NCI-H748 (cell line): ENCODE data around the gene SLC37A3.
A peak's percentile ranks its signal among the peaks of the same experiment; 100 is the strongest.
"Not testable (repeated sequence)": the region's sequence is repeated elsewhere in the genome, so short reads cannot be mapped to it uniquely, and the experiment has no call there.

ENCODE experiments used
- DNase-seq: peaks from one replicate; lab custom pipeline; 2025; ENCODE audit not compliant: unreplicated experiment; lab: John Stamatoyannopoulos, UW

The SLC37A3 gene

DNA sequence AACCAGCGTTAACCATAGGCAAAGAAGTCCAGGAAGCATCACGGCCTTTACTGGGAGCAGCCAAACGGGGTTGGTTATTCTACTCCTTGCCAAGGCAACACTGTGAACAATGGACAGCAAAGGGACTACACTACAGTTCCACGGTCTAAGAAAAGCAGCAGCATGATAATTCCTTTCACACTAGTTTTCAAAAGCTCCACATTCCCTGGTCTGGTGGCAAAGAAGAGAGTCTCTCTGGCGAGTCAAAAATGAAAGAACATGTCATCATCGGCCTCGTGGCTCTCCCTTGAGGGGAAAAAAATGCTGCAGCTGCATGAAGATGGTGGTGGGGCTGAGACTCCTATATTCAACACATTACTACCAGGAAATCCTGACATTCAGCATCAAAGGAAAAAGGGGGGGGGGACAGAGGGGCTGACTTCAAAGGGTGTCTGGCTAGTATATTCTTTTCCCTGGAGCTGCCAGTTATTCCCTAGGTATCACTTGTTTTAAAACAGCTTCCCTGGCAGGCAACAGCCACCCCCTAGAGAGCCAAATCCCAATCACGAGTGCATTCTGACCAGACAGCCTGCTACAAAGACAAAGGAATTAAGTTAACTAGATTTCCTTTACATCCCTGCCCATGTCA, 49.1 kb downstream of the SLC37A3 start:
- no peak for DNase-seq

DNA sequence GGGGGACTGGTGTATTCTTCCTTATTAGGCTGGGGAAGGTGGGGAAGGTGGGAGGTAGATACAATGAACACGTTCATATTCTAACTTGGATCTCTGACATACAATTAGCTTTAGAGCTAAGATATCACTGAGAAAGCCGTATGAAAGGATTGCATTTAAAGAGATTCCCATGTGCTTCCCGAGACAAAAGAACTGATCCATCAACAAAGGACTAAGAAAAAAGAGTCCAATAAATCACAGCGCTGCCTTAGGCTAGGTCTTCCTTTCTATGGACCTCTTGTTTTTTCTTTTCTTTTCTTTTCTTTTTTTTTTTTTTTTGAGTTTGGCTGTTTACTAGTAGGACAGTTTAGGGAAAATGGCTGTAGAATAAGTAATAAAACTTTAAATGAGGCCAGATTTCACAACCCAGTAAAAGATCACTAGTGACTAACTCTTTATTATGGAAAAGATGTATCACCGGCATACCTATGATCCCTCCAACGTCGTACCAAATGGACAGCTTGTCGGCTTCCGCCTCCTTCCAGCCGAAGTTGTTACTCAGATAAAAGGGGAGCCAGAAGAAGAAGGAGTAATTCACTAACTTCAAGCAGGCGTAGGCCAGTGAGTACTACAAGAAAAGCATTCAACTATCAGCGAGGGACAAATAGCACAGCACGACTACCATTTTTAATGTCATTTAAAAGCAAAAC, 50.0 kb downstream of the SLC37A3 start:
- no peak for DNase-seq

DNA sequence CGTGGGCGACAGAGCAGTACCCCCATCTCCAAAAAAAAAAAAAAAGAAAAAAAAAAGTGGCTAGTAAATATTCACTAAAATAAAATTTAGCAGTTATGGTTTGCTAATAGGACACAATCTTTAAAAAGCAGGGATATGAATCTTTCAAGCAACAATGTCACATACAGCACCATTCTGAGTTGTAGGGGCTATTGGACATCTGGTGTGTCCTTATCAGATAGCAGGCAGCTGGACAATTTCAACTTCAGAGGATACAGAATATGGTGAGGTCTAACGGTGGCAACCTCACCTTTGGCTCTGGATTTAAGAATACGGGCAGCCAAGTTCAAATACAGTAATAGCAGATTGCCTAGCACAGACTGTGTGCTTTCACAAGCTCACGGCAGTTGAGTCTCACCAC, 51.1 kb downstream of the SLC37A3 start:
- DNase-seq = no peak

DNA sequence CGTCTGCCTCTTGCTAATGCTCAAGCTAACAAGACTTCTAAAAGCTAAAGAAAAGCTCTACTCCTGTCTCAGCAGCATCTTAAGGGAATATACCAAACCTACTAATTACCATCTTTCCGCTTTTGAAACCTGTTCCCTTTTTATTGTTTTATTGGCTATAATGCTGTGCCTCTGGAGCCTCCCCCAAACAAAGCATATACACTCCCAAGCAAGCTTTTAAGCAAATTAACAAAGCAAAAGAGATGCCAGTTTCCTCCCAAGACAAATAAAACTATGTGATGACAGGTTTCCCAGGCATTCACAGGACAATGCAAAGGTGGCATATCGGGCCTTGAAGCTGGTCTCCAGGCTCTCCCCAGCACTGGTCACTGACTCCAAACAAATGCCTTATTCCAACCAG, 52.9 kb downstream of the SLC37A3 start:
- DNase-seq = no peak

DNA sequence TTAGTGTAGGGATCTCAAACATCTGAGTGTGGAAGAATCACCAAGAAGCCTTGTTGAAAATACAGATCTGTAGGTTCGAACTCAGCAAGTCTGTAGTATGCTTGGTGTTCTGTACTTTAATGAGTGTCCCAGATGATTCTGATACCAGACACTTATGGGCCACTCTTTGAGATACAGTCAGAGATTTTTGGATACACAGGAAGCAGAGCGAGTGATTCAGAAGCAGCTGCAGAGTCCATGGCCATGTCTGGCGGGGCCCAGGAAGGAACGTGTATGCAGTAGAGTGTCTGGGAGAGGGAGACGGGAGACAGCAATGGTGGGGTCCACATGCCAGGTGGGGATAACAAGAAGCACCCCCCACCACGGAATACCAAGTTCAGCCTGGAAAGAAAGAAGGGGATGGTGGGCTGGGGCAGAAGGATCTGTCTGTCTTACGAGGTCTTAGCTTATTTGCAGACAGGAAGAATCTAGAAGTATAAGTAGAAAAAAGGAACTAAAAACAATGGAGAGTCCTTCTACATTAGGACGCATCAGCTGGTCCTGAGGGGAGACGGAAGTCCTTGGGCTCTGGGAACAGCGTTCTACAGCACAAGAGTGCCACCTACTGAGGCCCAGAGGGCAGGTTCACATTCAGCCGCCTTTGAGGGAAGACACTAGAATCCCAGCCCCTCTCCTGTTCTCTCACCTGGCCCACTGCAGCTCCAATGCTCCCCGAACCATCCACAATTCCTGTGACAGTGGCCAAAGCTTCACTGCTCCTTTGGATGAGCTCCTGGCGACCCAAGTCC, 55.4 kb downstream of the SLC37A3 start:
- peak; percentile 52 for DNase-seq

DNA sequence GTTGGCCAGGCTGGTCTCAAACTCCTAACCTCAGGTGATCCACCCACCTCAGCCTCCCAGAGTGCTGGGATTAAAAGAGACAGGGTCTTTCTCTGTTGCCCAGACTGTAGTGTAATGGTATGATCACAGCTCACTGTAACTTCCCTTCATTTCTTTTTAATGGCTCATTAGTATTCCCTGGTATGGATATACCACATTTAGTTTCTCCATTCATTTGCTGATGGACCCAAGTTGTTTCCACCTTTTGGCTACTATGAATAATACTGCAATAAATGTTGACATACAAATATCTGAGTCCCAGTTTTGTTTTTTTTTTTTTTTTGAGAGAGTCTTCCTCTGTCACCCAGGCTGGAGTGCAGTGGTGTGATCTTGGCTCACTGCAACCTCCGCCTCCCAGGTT, 59.4 kb downstream of the SLC37A3 start:
- not testable (repeated sequence) for DNase-seq

DNA sequence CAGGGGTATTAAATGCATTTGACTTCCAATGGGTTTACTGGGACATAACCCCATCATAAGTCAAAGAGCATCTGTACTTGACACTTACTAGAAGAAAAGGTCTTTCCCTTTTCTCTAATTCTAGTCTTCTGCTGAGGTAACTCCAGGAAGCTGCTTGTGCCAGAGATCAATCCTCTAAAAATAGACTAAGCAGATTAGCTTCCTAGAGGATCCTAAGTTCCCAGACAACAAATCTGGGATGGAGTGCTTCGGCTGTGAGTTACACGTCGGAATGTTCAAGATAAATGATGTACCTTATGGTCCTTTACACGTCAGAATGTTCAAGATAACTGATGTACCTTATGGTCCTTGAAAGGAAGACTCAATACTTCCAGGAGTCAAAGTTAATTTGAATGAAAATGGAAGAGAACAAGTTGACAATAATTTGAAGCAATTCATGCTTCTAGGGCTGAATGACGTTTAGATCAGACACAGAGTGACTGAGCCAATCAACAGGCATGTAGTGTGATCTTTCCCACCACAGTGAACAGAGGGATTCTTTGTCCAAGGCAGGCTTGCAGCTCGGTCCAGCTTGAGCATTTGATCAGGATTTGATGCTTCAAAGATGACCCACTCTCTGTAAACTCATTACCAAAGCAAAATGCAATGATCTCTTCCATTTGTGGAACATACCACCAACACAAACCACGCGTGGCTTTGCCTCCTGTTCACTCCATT, 63.8 kb downstream of the SLC37A3 start:
- DNase-seq = no peak

DNA sequence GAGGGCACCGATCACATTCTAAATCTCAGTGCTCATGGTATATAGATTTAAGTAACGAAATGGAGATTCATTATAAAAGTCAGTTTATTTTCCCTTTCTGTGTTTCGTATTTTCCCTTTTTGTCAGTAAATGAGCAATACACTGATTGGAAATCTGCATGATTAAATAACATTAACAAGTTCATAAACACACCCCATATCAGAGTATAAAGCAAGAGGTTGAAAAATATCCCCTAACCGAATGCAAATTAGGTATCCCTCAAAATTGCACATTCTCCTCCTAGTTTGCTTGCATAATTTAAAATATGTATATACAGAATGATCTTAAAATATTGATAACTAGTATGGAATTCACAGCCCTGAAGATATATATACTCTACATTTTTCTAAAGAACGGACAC, 64.6 kb downstream of the SLC37A3 start:
- no peak for DNase-seq

DNA sequence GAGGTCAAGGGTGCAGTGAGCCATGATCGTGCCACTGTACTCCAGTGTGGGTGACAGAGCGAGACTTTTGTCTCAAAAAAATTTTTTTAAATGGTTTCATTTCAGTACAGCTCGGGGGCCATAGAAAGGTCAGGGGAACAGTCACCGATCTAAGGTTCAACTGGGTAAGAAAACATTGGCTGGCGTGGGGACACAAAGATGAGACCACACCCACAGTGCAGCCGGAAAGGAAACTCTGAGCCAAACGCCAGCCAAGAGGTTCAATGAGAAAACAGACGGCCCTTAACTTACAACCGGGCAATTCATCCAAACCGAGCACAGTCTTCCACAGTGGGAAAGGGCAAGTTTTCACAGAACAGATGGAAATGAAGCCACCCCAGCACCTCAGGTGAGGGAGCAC, 65.1 kb downstream of the SLC37A3 start:
- no peak for DNase-seq

DNA sequence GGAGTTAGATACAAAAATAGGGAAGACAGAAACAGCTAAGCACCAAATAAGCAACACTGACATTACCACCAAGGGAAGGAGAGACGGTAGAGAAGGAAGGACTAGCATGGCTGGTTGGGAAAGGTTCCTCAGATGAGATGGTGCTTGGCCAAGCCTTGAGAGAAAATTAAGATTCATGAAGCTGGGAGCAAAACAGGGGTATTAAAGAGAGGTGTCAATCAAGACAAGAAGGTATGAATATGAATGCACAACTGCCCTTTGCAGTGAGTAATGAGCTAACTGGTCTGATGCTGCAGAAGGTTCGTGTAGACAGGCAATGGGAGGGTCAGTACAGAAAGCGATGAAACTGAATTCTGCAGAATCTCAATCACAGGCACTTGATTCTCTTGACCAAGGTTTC, 67.7 kb downstream of the SLC37A3 start:
- DNase-seq = no peak

DNA sequence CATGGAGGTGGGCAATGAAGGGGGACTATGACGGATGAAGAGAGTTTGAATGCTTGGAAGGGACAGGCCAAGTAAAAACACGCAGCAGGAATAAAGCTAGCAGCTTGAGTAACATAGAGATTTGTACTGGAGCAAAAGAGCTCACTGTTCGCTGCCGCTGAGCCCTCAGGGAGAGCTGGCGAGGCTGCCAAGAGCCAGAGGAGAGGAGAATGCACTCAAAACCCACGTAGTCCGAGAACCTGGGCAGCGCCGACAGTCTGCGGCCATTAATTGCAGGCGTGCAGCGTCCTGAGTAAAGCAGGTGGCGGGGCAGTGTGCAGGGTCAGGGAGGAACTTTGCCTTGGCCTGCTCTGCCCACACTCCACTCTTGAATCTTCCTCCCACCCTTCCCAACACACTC, 68.2 kb downstream of the SLC37A3 start:
- DNase-seq = no peak

DNA sequence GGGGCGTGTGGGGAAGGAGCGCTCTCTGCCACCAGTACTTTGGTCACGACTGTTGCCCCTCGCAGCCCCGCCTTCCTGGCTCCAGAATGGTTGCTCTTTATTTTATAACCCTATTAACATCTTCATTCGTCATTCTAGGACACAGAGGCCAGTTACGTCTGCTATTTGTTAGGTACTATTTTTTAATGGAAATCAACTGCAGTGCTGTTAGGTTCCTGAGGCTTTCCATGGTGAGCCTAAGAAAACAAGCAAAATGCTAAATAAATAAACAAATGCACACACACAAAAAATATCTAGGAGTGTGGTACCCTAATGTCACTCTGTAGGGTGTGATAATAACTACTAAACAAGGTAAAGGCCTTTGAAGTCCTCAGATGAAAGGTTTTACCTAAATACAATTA, 71.1 kb downstream of the SLC37A3 start:
- DNase-seq = peak; percentile 42

DNA sequence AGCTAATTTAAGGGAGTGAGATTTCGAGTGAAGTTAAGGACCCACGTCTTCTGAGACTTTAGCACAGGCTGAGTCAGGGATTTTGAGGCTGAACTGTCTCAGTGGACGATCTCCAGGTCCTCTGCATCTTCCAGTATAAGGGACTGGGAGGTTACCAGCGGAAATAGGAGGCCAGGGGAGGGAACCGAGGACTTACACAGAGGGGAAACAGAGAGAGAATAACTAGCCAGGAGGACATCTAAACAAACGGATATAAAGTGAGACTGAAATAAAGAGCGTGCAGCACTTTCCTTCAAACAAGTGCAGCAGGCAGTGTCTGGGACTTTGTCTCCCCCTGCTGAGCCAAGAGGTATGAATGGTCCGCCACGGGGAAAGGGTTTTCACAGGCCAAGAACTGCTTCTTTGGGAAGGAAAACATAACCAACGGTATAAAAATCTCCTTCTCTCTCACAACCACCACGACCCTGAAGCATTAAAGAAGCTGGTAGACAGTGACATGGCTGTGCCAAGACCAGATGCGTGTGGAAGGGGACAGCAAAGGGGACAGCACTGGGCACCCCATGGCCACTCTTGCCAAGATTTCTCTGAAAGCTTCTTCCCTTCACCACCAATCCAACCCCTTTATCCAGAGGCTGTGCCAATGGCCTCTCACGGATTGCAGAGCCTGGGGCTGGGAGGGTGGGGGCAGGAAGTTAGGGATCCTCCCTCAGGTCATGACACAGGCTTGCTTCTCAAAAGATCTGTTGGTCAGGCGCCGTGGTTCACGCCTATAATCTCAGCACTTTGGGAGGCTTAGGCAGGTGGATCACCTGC, 72.0 kb downstream of the SLC37A3 start:
- peak; percentile 74 for DNase-seq

DNA sequence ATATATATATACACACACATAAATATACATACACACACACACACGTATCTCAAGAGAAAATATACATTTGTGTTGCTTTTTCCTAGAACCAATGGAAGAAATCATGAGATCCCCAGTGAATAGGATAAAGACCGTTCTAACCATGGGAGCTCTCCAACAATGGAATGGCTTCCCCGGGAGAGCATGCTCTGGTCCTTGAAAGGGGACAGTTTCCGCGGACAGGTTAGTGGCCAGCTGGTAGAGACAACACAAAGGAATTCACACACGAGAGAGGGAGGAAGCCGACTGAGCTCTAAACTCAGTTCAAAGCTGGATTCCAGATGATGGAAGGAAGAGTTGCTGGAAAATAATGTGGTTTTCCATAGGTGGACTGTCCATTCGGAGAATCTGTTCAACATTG, 72.7 kb downstream of the SLC37A3 start:
- DNase-seq = no peak

DNA sequence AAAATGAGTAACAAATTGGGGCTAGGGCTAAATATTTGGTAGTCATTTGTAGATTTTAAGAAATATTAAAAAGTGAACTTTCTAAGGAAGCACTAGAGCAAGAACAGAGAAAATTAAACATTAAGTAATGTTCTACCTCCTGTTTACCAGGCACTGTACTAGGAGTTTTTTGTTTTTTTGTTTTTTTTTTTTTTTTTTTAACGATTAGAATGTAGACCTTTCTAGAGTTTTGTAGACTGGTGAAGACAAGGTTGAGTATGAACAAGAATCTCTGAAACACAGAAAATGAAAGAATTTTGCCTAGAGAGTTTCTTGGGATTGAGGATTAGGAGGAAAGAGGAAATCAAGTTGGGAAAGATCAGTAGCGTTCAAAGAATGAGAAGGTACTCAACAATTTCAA, 73.6 kb downstream of the SLC37A3 start:
- DNase-seq = no peak

DNA sequence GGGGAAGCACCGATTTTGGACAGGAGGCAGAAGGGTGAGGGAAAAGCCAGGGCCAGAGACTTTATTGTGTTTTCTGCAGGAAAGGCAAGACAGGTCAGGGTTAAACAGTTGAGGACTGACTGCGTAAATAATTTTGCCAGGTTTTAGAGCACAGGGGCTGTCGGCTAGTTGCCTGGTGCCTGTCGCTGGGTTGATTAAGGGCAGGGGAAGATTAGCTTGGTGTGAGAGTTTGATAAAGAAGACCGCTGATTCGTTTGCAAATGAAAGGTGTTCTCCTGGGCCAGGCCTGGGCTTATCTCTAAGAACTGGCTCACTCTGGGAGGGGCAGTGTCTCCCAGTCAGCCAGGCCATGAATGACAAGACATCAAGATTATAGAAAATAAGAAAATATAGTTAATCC, 75.6 kb downstream of the SLC37A3 start:
- DNase-seq = no peak

DNA sequence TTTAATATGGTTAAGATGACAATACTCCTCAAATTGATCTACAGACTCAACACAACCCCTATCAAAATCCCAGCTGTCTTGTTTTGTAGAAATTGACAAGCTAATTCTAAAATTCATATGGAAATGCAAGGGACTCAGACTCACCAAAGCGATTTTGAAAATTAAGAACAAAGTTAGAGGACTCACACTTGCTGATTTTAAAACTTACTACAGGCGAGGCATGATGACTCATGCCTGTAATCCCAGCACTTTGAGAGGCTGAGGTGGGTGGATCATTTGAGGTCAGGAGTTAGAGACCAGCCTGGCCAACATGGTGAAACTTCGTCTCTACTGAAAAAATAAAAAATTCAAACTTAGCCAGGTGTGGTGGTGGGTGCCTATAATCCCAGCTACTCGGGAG, 78.3 kb downstream of the SLC37A3 start:
- DNase-seq = not testable (repeated sequence)

DNA sequence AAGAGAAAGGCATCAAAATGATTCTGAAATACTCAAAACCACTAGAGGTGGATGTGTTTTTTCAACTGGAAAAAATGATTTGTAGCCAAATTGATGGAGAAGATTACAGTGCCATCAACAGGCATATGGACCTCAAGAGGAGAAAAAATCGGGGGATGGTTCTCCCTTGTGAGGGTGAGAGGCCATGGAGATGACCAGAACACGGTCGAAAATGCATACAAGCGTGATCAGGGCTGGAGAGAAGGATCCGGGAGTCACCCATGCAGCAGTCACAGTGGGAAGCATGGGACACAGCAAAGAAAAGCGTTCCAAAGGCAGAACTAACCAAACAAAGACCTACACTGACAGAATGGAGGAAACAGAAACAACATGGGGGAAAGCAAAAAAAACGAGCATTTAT, 80.3 kb downstream of the SLC37A3 start:
- no peak for DNase-seq

DNA sequence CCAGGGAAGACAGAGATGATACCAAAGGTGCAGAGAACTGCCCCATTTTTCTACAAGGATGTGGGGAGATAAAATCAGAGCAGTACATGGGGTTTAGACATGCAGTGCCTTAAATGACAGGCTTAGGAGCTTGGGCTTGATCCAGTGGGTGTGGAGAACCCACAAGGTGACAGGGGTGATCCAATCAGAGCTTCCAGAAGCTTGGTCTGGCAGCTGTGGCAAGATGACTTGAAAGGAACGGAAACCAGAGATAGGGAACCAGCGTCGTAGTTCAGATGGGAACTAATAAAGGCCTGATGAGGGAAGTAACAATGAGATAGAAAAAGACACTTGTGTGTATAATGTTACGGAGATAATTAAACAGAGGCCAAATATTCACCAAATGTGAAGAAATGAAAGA, 80.7 kb downstream of the SLC37A3 start:
- no peak for DNase-seq

DNA sequence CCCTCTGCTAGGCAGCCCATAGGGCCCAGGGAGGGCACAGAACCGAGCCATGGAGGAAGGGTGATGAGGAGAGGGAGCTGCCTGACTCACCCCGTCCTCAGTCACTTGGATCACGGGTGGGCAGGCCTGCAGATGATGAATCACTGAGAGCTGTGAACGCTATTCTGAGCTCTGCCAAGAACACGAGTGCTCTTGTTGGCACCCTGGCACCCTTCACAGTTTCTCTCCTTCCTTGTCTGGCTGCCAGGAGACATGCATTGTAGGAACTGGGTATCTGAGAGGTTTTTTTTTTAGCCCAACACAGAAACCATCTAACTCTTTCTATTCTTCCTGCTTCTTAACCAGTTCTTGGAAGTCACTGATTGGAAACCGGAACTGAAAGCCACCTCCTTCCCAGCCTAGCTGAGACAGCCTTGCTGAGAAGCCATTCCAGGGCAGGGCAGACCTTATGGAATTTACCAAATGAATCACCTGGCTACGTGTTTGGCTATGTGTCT, 82.1 kb downstream of the SLC37A3 start:
- no peak for DNase-seq
